Trophoblast cell (in vitro differentiated cells and primary cell): ENCODE measurements around the gene C18orf32.
A peak's percentile ranks its signal among the peaks of the same experiment; 100 is the strongest.
"Not testable (repeated sequence)": the region's sequence is repeated elsewhere in the genome, so short reads cannot be mapped to it uniquely, and the experiment has no call there.

Experiments
- DNase-seq, 2 donors: peaks; one replicate each; pipeline ENCODE4 v3.0.0-alpha.2; 2016
- H2AFZ ChIP-seq: 2 replicates; pipeline ENCODE4 v1.6.1; 2013; ENCODE audit warnings: low read length, moderate library complexity, mild to moderate bottlenecking; ENCODE audit not compliant: insufficient read depth, poor library complexity
- H2AK5ac ChIP-seq: 2 replicates; pipeline ENCODE4 v1.6.1; 2013; ENCODE audit warnings: mild to moderate bottlenecking, low read length
- H2BK120ac ChIP-seq: 2 replicates; pipeline ENCODE4 v1.6.1; 2013; ENCODE audit warnings: low read length, mild to moderate bottlenecking, moderate library complexity; ENCODE audit not compliant: insufficient read depth, poor library complexity
- H2BK12ac ChIP-seq: 2 replicates; pipeline ENCODE4 v1.6.1; 2013; ENCODE audit warnings: mild to moderate bottlenecking, low read length, moderate library complexity
- H2BK5ac ChIP-seq: 2 replicates; pipeline ENCODE4 v1.6.1; 2013; ENCODE audit warnings: low read length, low read depth, moderate library complexity, mild to moderate bottlenecking; ENCODE audit not compliant: poor library complexity
- H3K14ac ChIP-seq: 2 replicates; pipeline ENCODE4 v1.6.1; 2013; ENCODE audit warnings: mild to moderate bottlenecking, low read length
- H3K18ac ChIP-seq: 2 replicates; pipeline ENCODE4 v1.6.1; 2013; ENCODE audit warnings: mild to moderate bottlenecking, low read length
- H3K23ac ChIP-seq: 2 replicates; pipeline ENCODE4 v1.6.1; 2013; ENCODE audit warnings: low read length
- H3K27ac ChIP-seq: 2 replicates; pipeline ENCODE4 v1.5.1; 2013; ENCODE audit warnings: low read depth, mild to moderate bottlenecking, inconsistent platforms, low read length, moderate library complexity
- H3K27me3 ChIP-seq: 2 replicates; pipeline ENCODE4 v1.6.1; 2013; ENCODE audit warnings: inconsistent platforms, mild to moderate bottlenecking, low read length, moderate library complexity; ENCODE audit not compliant: insufficient read depth
- H3K36me3 ChIP-seq, 2 experiments: 1 replicate in 1 of 2; 2 replicates in 1 of 2; pipeline ENCODE4 v1.6.1; 2013; ENCODE audit warnings: low read length in 2 of 2, mild to moderate bottlenecking in 2 of 2, moderate library complexity in 1 of 2; ENCODE audit not compliant: insufficient read depth in 2 of 2, control insufficient read depth in 1 of 2
- H3K4ac ChIP-seq: 2 replicates; pipeline ENCODE4 v1.6.1; 2013; ENCODE audit warnings: low read depth, mild to moderate bottlenecking, low read length, moderate library complexity
- H3K4me1 ChIP-seq, 2 experiments: 1 replicate in 1 of 2; 2 replicates in 1 of 2; pipeline ENCODE4 v1.6.1; 2013; ENCODE audit warnings: low read length in 2 of 2, mild to moderate bottlenecking in 2 of 2, moderate library complexity in 1 of 2; ENCODE audit not compliant: insufficient read depth in 2 of 2, control insufficient read depth in 1 of 2
- H3K4me2 ChIP-seq: 2 replicates; pipeline ENCODE4 v1.6.1; 2013; ENCODE audit warnings: inconsistent platforms, mild to moderate bottlenecking, low read length, moderate library complexity
- H3K4me3 ChIP-seq: 2 replicates; pipeline ENCODE4 v1.5.1; 2013; ENCODE audit warnings: mild to moderate bottlenecking, low read depth, low read length, inconsistent platforms
- H3K79me1 ChIP-seq: one replicate; pipeline ENCODE4 v1.6.1; 2013; ENCODE audit warnings: low read length
- H3K79me2 ChIP-seq: 2 replicates; pipeline ENCODE4 v1.6.1; 2013; ENCODE audit warnings: low read length, mild to moderate bottlenecking; ENCODE audit not compliant: control insufficient read depth, insufficient read depth, poor library complexity
- H3K9ac ChIP-seq: 2 replicates; pipeline ENCODE4 v1.6.1; 2013; ENCODE audit warnings: mild to moderate bottlenecking, low read length
- H3K9me3 ChIP-seq: 2 replicates; pipeline ENCODE4 v1.6.1; 2013; ENCODE audit warnings: low read depth, mild to moderate bottlenecking, control low read depth, inconsistent platforms, low read length; ENCODE audit not compliant: insufficient read depth
- H4K12ac ChIP-seq: 2 replicates; pipeline ENCODE4 v1.6.1; 2013; ENCODE audit warnings: low read depth, mild to moderate bottlenecking, low read length, moderate library complexity
- H4K8ac ChIP-seq: 2 replicates; pipeline ENCODE4 v1.6.1; 2013; ENCODE audit warnings: low read depth, mild to moderate bottlenecking, low read length, moderate library complexity
- H4K91ac ChIP-seq: one replicate; pipeline ENCODE4 v1.6.1; 2013; ENCODE audit warnings: low read depth, mild to moderate bottlenecking, low read length, moderate library complexity
- WGBS: extraction: QIAGEN DNeasy Blood & Tissue Kit; methylation state at CpG from one replicate; pipeline ENCODE4 v1.1.7; 2013; ENCODE audit warnings: missing lambda C conversion rate; ENCODE audit not compliant: insufficient read length, insufficient coverage; ENCODE audit errors: extremely low coverage; 5-methylcytosine and 5-hydroxymethylcytosine counted together

Gene C18orf32

GRCh38 chr18:49476664-49477411 is 10.2 kb downstream of the C18orf32 start:
- H4K91ac ChIP-seq: peak overlapping the region; percentile 29
- H3K4me2 ChIP-seq: no peak overlapping the region
- H2AK5ac ChIP-seq: no peak overlapping the region
- H3K27ac ChIP-seq: no peak overlapping the region
- no peaks in the 10 kb centered on the region for H3K9me3 ChIP-seq
- no peaks in the 10 kb centered on the region for H3K79me2 ChIP-seq
- H3K18ac ChIP-seq: no peak overlapping the region
- no CpG with 5 or more reads among the region's 11 CpGs for WGBS
- no peaks in the 10 kb centered on the region for H3K4me1 ChIP-seq
- no peaks in the 10 kb centered on the region for H3K79me1 ChIP-seq
- H3K36me3 ChIP-seq: peaks cover 10 to 16% of the 10 kb centered on the region in 2 experiments
- no peak overlapping the region for H3K4me3 ChIP-seq
- peak in 1 of 2 donors; percentile 41 for DNase-seq
- no peaks in the 10 kb centered on the region for H3K27me3 ChIP-seq
- H2BK120ac ChIP-seq: peak overlapping the region; percentile 64
- H4K12ac ChIP-seq: no peak overlapping the region
- H3K14ac ChIP-seq: no peak overlapping the region
- no peak overlapping the region for H2BK12ac ChIP-seq
- H3K4ac ChIP-seq: no peak overlapping the region
- no peak overlapping the region for H2BK5ac ChIP-seq
- H4K8ac ChIP-seq: no peak overlapping the region
- H2AFZ ChIP-seq: no peak overlapping the region
- H3K23ac ChIP-seq: no peak overlapping the region
- no peak overlapping the region for H3K9ac ChIP-seq

GRCh38 chr18:49474935-49475334 is 12.1 kb downstream of the C18orf32 start:
- not testable (repeated sequence) for H2AFZ ChIP-seq, H3K14ac ChIP-seq, DNase-seq, H3K36me3 ChIP-seq, H4K8ac ChIP-seq, H2BK120ac ChIP-seq, H2BK12ac ChIP-seq, H3K4ac ChIP-seq, H3K23ac ChIP-seq, H3K9ac ChIP-seq, H4K12ac ChIP-seq, H3K79me2 ChIP-seq, H3K18ac ChIP-seq, H2AK5ac ChIP-seq, H4K91ac ChIP-seq, H3K79me1 ChIP-seq, H3K4me3 ChIP-seq, H2BK5ac ChIP-seq, H3K27me3 ChIP-seq, H3K4me1 ChIP-seq, H3K27ac ChIP-seq, H3K4me2 ChIP-seq, H3K9me3 ChIP-seq
- WGBS: no CpG with 5 or more reads among the region's 6 CpGs

- Histone ChIP-seq H3K18ac (no peak overlapping the region), H3K14ac (no peak overlapping the region), H3K4me3 (no peak overlapping the region), H4K91ac (no peak overlapping the region), H2AK5ac (no peak overlapping the region), H2BK5ac (no peak overlapping the region), H3K27me3 (no peaks in the 10 kb centered on the region), H3K4me2 (no peak overlapping the region), H3K79me2 (no peaks in the 10 kb centered on the region), H3K9ac (no peak overlapping the region), H2BK12ac (no peak overlapping the region), H3K79me1 (no peaks in the 10 kb centered on the region), H3K27ac (no peak overlapping the region), H3K23ac (no peak overlapping the region), H2AFZ (no peak overlapping the region), H3K4ac (no peak overlapping the region), H4K12ac (no peak overlapping the region), H3K9me3 (no peaks in the 10 kb centered on the region), H2BK120ac (no peak overlapping the region), H3K36me3 (no peaks in the 10 kb centered on the region), H3K4me1 (no peaks in the 10 kb centered on the region), H4K8ac (no peak overlapping the region)
- WGBS: no CpG with 5 or more reads among the region's 4 CpGs
- no peak for DNase-seq
These were observed 13.3 kb downstream of the C18orf32 start for GRCh38 chr18:49473721-49474120.

- H2BK5ac ChIP-seq: no peak overlapping the region
- no peak overlapping the region for H3K14ac ChIP-seq
- no peak overlapping the region for H4K12ac ChIP-seq
- no CpG with 5 or more reads among the region's 3 CpGs for WGBS
- no peaks in the 10 kb centered on the region for H3K79me2 ChIP-seq
- no peak overlapping the region for H2AFZ ChIP-seq
- H3K18ac ChIP-seq: no peak overlapping the region
- no peak for DNase-seq
- H3K4me1 ChIP-seq: no peaks in the 10 kb centered on the region
- H3K36me3 ChIP-seq: no peaks in the 10 kb centered on the region
- H3K4ac ChIP-seq: no peak overlapping the region
- H3K79me1 ChIP-seq: no peaks in the 10 kb centered on the region
- no peaks in the 10 kb centered on the region for H3K27me3 ChIP-seq
- H2BK12ac ChIP-seq: no peak overlapping the region
- H3K27ac ChIP-seq: no peak overlapping the region
- H3K9ac ChIP-seq: no peak overlapping the region
- no peak overlapping the region for H2AK5ac ChIP-seq
- no peak overlapping the region for H2BK120ac ChIP-seq
- H4K91ac ChIP-seq: no peak overlapping the region
- H3K23ac ChIP-seq: no peak overlapping the region
- no peaks in the 10 kb centered on the region for H3K9me3 ChIP-seq
- H3K4me2 ChIP-seq: no peak overlapping the region
- H3K4me3 ChIP-seq: no peak overlapping the region
- no peak overlapping the region for H4K8ac ChIP-seq
These were observed 14.6 kb downstream of the C18orf32 start for GRCh38 chr18:49472459-49472858.
